Measurements from ENCODE around the gene TAOK2. TPM values are rescaled to one million over a fixed set of nuclear protein-coding genes. Genes with fewer than 3 reads are reported as not detected.
A peak's percentile ranks its signal among the peaks of the same experiment; 100 is the strongest.
"Not testable (repeated sequence)": the region's sequence is repeated elsewhere in the genome, so short reads cannot be mapped to it uniquely, and the experiment has no call there.

TAOK2 gene
- total RNA-seq, 1 experiment from 2014 or later, result 56.8 TPM

DNA sequence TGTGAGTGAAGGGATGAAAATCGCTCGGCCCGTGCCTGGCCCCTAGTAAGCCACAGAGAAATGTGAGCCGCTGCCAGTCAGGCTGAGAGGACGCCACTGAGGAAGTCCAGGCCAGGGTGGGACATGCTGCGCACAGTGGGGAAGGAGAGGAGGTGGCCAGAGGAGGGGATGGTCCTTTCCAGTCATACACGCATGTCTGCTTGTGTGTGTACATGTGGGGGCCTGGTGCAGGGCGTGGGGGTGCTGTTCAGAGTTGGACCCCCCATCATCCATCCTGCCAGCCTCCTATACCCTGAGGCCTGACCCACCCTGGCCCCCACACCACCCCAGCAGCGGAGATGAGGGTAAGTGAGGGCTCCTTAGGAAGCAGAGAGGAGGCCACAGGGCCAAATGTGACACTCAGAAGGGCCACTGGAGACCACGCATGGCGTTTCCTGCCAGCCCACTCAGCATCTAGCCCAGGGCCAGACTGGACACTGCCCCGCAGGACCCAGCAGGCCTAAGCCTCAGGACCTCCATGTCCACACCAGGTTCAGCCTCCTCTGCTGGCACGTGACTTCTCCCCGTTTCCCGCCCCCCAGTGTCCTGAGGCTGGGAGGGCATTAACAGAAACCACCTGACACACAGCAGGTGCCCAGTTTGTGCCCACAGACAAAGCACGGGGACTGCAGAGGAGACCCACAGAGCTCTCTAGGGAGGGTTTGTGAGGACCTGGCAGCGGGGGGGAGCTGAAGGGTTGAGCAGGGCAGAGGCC is 30.2 kb downstream of the TAOK2 start:
- DNase-seq (ENCODE audit: low spot score), result no peak

DNA sequence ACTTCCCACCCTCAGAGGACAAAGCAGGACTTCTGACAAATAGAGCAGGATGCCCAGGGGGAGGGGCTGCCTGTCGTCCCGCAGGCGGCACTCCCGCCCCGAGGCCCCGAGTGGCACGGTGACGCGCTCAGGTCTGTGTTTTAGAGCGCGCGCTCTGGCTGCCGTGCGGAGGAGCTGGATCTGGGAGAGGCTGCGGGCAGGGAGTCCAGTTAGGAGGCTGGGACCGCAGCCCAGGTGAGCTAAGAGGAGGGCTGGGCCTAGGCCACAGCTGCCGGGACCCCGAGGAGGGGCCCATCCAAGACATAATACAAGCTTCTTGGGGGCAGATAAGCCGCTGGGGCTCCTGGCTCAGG is 30.7 kb downstream of the TAOK2 start:
- DNase-seq (ENCODE audit: low spot score), result no peak

DNA sequence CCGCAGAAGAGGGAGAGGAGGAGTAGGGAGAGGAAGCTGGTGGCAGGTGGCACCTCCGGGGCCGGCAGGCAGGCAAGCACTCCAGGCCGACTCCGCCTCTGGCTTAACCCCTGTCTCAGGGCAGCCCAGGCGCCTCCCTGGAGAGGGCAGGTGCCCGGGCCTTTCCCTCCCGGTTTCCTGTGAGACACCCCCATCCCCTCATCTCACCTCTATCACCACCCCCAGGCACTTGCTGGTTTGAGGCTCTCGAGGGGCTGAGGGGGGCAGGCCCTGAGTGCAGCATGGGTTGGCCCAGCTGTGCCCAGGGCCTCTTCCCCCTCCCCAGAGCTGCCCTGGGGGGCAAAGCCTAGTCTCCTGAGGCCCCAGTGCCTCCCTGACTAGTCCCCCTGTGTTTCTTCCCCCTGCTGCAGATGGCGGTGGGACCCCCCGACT is 31.2 kb downstream of the TAOK2 start:
- peak; percentile 61 for DNase-seq (ENCODE audit: low spot score)

DNA sequence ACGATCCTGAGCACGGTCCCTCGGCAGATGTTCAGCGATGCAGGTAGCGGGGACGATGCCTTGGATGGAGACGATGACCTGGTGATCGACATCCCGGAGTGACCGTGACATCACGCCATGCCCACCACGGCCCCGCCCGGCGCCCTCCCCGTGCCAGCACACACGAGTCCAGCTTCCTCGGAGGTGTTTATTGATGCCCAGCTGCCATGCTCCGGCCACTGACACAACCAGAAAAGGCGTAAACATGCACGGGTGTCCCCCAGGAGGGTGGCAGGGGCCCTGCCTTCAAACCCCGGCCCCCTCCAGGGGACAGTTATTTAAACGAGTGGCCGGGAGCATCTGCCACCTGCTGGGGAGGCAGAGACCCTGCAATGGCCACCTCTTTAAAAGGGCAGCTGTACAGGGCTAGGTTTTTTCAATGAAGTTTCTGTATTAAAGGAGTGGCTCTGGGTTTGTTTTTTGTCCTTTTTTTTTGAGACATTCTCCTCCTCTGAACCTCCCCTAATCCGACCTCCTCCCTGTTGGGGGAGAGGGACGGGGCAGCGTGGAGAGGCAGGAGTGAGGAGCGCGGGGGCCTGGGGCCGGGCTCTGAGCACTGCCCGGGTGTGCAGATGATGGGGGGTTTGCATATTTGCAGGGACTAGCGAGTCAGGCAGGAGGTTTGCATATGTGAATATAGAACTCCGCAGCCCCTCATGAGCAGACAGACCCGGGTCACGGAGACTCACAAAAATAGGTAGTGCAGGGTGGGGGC is 31.9 kb downstream of the TAOK2 start:
- DNase-seq (ENCODE audit: low spot score), result peak; percentile 41

DNA sequence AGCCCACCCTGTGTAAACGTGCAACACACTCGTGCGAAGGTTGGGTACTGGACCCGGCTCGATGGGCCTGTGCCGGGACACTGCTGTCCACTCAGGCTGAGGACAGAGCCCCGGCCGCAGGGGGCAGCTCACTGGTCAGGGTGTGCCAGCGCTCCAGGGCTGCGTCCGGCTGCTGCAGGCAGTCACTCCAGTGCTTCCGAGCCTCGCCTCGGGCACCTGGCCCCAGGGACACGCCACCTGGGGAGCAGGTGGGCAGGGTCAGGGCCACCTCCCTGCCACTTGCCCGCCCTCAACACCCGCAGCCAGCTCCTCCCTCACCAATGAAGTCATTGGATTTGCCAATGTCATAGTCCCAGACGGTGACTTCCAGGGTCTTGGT is 32.4 kb downstream of the TAOK2 start:
- DNase-seq (ENCODE audit: low spot score), result no peak

DNA sequence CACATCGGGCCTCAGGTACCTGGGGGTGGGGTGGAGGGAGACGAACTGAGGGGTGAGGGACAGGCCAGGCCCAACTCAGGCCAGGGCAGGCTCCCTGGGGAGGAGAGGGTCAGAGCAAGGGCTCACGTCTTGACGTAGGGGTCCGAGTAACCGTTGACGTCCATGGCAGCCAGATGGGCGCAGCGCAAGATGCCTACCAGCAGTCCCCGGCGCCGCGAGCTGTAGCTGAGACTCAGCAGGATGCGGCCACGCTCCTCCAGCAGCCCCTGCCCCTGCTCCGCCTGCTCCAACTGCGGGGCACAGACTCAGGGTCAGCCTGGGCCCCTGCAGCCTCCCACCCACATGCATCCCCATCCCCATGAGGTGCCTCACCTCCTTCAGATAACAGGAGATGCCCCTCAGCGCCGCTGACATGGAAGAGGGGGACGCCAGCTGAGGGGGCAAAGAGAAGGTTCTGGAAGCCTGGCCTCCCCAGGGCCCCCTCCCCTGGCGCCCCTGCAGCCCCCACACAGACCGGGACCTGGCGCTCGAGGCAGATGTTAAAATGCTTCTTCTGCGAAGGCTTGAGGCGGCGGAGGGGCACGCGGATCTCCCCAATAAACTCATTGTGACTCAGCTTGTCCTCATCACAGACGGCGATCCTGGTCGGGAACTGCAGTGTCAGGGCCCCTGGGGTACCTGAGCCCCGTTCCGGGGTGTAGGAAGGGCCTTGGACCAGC is 33.1 kb downstream of the TAOK2 start:
- DNase-seq (ENCODE audit: low spot score), result no peak

DNA sequence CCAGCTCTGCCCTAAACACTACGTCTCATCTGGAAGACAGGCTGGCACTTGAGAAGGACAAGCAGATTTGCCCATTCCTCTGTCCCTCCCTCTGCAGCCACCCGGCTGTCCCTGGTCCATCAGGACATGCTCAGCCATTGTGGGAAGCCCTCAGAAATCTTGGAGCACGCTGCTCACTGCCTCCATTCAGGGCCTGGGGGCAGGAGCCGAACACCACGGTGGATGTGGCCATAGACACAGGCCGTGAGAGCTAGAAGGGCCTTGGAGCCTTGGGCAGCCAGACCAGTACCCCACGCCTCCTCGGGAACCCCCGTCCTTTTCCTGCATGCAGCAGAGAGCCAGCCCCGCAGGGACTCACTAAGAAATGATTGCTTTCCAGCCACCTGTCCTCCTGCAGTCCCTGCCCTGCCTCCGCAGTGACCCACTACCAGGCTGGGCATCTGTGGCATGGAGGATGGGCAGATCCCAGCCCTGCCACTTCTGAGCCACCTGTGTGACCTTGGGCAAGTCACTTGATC is 33.8 kb downstream of the TAOK2 start:
- DNase-seq (ENCODE audit: low spot score), result no peak

DNA sequence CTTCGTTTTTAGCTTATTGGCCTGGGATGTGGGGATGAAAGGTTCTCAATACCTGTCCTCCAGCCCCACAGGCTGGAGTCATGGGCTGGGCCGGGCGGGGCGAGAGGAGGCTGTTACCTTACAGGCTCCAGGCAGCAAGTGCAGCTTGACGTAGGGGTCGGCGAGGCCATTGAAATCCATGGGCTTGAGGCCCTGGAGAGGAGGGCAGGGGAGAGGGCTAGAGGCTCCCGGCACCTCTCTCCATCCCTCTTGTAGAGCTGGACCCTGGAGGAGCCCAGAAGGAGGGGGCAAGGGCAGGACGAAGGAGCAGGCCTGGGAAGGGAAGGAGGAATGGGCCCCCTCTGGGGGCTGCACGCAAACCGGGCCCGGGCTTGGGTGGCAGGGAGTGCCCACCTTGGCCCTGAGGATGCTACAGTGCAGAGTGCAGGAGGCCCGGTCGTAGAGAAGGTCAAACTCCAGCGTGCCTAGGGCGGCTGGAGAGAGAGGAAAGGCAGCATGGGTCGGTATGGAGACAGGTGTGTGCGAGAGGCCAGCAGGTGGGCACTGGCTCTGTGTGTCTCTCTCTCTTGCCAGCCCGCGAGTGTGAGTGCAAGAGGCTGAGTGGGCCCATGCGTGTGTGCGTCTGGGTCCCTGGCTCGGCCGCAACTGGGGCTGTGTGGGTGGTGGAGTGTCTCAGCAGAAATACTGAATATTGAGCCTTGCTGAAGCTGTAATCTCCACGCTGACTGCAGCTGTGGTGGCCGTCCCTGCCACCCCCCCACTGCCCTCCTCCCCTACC is 35.6 kb downstream of the TAOK2 start:
- DNase-seq (ENCODE audit: low spot score), result no peak

DNA sequence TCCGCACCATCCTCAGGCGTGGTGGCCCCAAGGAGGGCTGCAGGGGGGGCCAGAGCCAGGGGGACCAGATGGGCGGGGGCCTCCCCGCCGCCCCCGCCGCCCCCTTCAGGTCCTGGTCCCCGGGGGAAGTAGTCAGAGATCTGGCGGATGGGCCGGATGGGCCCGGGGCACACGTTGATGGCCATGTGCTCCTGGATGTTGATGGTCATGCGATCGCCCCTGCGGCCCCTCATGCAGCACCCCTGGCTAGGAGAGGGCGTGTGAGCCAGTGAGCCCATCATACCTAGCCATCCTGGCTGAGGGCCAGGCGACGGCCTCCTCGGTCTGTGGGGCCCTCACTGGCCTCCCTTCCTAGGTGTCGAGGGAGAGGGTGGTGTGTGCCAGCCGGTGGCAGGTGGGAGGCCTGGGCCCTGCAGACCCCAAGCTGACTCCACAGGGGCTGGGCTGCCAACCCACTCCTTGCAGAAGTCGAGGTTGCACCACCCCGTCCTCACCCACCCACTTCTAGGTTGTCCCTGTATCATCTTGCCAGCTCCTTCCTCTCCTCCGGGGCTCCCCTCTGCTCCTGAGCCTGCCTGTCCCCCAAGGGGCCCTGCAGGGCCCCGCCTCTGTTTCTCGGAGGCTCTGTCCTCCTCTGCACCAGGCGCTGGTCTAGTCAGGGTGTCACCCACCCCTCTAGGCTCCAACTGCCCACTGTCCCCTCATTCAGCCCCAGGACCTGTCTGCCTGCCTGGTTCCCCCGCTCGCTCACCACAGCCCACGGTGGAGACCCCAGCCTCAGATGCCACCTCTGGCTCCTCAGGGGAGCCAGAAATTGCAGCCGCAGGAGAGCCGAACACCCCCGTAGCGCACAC is 36.5 kb downstream of the TAOK2 start:
- DNase-seq (ENCODE audit: low spot score), result no peak

DNA sequence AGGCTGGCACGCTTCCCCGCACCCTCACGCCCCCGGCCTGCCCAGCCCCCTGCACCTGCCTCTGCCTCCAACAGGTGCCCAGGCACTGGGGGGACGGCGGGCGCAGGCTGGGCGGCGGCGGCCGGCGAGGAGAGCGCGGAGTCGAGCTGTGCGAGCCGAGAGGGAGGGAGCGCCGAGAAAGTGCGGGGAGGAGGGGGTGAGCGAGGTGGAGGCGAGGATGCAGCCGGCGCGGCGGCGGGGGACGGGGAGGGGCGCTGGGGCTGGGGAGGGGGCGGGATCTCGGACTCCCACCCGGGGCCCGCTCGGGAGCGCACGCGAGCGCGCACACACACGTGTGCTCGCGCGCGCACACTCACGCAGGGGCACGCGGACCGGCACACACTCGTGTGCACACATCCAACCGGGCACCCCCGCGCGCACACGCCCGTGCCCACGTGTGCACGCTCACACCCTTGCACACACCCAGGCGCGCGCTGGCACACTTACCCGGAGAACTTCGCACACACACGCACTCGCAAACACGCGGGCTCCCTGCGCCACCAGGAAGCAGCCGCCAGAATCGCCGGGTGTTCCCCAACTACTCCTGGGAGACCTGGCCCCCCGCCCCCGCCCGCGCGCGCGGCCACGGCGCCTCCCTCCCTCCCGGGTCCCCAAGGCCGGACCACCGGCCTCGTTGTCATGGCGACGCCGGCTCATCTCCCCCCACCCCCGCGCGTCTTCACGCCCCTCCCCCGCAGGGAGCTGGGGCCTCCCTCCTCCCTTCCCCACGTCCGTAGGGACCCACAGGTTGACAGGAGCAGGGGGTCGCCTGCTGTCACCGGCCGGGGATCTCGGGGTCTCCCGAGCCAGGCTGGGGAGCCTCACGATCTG is 37.4 kb downstream of the TAOK2 start, which contains the start of gene DOC2A:
Gene DOC2A, minus strand, starts transcription at position 184 of the 870 bp plus-strand sequence. CDS start 805 bp downstream, outside the sequence.
- no peak for DNase-seq (ENCODE audit: low spot score)

DNA sequence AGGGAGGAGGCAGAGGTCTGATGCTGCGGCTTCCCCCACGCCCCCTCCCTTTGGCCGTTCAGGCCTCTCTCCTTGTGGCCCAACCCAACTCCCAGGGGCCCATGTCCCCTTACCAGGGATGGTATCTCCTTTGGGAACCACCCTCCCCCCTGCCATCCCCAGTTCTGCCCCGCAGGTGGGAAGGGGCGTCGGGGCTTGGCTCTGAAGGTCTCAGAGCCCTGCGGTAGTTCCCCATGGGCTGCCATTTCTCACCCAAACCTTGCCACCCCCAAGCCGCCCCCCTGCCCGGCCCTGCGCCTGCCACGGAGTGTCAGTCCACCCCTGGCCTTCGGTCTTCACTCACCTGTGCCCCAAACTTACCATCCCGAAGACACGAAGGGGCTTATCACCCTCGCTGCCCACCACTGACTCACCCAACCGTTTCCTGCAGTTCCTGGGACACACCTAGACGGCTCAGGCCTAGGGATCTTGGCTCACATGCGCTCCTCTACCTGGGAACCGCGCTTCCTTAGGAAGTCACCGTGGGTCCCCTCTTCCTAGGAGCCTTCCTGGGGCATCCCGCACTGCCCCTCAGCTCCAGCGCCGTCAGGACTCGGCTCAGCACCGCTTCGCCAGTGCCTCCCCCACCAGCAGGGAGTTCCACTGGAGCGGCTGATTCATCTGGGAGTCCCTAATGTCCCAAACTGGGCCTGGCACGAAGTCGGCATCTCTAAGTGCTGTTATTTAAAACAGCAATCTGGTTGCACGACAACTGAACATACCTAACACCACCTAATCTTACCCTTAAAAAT is 38.2 kb downstream of the TAOK2 start:
- DNase-seq (ENCODE audit: low spot score), result no peak

DNA sequence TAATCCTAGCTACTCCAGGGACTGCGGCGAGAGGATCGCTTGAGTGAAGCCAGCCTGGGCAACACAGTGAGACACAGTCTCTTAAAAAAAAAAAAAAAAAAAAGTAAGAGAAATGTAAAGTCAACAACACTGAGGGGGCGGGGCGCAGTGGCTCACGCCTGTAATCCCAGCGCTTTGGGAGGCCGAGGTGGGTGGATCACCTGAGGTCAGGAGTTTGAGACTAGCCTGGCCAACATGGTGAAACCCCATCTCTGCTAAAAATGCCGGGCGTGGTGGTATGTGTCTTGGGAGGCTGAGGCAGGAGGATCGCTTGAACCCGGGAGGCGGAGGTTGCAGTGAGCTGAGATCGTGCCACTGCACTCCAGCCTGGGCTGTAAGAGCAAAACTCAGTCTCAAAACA is 38.9 kb downstream of the TAOK2 start:
- not testable (repeated sequence) for DNase-seq (ENCODE audit: low spot score)

DNA sequence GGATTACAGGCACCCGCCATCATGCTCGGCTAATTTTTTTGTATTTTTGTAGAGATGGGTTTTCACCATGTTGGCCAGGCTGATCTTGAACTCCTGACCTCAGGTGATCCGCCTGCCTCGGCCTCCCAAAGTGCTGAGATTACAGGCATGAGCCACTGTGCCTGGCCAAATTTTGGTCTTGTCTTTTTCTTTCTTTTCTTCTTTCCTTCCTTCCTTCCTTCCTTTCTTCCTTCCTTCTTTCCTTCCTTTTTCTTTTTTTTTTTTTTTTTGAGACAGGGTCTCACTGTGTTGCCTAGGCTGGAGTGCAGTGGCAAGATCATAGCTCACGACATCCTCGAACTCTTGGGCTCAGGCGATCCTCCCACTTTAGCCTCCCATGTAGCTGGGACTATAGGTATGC is 41.8 kb downstream of the TAOK2 start:
- not testable (repeated sequence) for DNase-seq (ENCODE audit: low spot score)

DNA sequence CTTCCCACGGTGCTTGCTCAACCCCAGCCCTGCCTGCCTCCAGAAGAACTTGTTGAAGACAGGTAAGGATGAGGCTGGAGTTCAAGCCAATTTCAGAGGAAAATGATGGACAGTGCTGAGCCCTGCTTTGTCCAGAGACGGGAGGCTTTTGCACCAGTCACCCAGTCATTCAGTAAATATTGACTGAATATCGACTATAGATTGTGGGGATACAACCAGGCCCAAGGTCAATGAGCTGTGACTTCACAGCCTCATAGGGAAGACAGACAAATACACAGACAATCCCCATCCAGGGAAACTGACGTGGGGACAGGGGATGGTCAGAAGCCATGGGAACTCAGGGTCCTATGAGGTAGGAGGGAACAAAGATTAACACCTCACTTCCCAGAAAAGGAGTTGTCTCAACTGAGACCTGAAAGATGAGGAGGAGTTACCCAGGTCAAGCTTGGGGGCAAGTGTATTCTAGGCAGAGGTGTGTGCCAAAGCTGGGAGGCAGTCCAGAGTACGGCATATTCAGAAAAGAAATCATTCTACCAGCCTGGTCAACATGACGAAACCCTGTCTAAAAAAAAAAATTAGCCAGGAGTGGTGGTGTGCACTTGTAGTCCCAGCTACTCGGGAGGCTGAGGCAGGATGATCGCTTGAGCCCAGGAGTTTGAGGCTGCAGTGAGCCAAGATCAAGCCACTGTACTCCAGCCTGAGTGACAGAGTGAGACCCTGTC is 43.0 kb downstream of the TAOK2 start:
- DNase-seq (ENCODE audit: low spot score), result no peak

DNA sequence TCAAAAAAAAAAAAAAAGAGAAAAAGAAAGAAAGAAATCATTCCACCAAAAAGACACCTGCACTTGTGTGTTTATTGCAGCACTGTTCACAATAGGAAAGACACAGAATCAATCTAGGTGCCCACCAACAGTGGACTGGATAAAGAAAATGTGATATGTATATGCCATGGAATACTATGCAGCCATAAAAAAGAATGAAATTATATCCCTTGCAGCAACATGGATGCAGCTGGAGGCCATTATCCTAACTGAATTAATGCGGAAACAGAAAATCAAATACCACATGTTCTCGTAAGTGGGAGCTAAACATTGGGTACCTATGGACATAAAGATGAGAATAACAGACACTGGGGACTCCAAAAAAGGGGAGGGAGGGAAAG is 43.6 kb downstream of the TAOK2 start:
- no peak for DNase-seq (ENCODE audit: low spot score)

DNA sequence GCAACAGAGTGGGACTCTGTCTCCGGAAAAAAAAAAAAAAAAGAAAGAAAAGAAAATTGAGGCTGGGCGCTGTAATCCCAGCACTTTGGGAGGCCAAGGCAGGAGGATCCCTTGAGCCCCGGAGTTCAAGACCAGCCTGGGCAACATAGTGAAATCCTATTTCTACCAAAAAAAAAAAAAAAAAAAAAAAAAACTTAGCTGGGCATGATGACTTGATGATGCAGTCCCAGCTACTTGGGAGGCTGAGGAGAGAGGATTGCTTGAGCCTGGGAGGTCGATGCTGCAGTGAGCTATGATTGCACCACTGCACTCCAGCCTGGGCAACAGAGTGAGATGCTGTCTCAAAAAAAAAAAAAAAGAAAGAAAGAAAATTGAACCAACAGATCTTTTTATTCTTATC is 44.3 kb downstream of the TAOK2 start:
- DNase-seq (ENCODE audit: low spot score), result not testable (repeated sequence)

DNA sequence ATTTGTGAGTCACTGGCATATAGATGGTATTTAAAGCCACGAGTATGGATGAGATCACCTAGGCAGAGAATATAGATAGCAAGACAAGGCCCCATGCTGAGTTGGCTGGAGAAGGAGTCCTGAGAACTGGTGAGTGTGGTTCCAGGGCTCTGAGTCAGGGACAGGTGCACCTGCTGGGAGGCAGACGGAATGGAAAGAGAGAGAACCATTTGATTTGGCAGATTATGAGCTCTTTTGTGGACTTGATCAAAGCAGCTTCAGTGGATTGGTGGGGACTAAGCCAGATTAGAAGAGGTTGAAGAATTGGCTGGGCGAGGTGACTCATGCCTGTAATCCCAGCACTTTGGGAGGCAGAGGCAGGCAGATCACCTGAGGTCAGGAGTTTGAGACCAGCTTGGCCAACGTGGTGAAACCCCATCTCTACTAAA is 45.1 kb downstream of the TAOK2 start:
- no peak for DNase-seq (ENCODE audit: low spot score)

DNA sequence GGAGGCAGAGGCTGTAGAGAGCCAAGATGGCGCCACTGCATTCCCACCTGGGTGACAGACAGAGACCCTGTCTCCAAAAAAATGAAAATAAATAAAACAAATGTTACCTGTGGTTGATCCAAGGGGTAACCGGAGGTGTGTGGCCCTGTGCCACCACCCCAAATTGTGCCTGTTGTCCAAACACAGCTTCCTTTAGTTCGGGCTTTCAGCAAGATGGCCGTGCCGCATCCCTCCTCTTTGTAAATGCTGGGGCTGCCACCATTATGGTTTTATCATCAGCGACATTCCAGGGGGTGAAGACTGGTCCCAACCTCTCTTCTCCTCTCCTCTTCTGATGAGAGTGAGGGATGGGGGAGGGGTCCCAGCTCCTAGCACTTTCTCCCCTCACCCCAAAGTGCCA is 49.2 kb downstream of the TAOK2 start, which contains the start of gene C16orf92:
Gene C16orf92, plus strand, starts transcription at position 312 of the 400 bp plus-strand sequence. CDS start 143 bp downstream, outside the sequence.
- DNase-seq (ENCODE audit: low spot score), result no peak
